Central memory CD8-positive, alpha-beta T cell (primary cell): ENCODE data around the gene INTS1.

ENCODE experiments used
- ATAC-seq: fragments of 150-1000 bp; cut with Tn5 transposase; replicated peaks from 2 replicates; pipeline ENCODE4 v1.10.0; 2022; ENCODE audit warnings: mild to moderate bottlenecking, moderate FRiP score, moderate number of reproducible peaks; ENCODE audit not compliant: poor library complexity, severe bottlenecking; ENCODE audit errors: extremely low read depth
- DNase-seq, 2 donors: peaks; one replicate each; pipeline ENCODE4 v3.0.0; 2021; ENCODE audit warnings: low spot score in 2 of 2
- H3K27ac Mint-ChIP-seq: one replicate; pipeline ENCODE4 v1.8.0; 2022; ENCODE audit warnings: low read depth, mild to moderate bottlenecking, moderate library complexity, mixed read lengths
- H3K27me3 Mint-ChIP-seq: one replicate; pipeline ENCODE4 v1.8.0; 2022; ENCODE audit warnings: mixed read lengths
- H3K36me3 Mint-ChIP-seq: one replicate; pipeline ENCODE4 v1.8.0; 2022; ENCODE audit warnings: mild to moderate bottlenecking, moderate library complexity, mixed read lengths; ENCODE audit not compliant: insufficient read depth
- H3K4me1 Mint-ChIP-seq: one replicate; pipeline ENCODE4 v1.8.0; 2022; ENCODE audit warnings: mixed read lengths
- H3K4me3 Mint-ChIP-seq: one replicate; pipeline ENCODE4 v1.8.0; 2022; ENCODE audit warnings: mild to moderate bottlenecking, moderate library complexity, mixed read lengths
- H3K9me3 Mint-ChIP-seq: one replicate; pipeline ENCODE4 v1.8.0; 2022; ENCODE audit warnings: mixed read lengths

The INTS1 gene

DNA sequence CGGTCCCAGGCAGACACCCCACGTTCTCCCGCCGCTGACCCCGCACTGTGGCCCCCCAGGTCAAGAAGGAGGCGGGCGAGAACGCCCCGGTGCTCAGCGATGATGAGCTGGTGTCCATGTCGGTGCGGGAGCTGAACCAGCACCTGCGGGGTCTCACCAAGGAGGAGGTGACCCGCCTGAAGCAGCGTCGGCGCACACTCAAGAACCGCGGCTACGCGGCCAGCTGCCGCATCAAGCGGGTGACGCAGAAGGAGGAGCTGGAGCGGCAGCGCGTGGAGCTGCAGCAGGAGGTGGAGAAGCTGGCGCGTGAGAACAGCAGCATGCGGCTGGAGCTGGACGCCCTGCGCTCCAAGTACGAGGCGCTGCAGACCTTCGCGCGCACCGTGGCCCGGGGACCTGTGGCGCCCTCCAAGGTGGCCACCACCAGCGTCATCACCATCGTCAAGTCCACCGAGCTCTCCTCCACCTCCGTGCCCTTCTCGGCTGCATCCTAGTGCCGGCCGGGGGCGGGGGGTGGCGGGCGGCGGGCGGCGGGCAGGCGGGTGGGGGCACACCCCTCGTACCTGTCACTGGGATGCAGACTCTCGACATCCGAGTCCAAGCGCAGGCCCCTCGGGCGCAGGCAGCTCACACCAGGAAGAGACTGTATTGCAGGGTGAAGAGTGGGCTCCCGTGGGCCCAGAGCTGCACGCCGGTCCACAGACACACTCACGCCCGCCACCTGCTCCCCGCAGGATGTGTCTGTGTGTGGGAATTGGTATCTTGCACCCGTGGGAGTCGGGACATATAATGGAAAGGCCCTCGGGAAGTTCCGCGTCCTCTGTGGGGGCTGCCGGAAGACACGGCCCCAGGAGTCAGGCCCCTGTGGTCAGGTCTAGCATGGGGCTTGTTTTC, 35.9 kb upstream of the INTS1 start:
- Mint-ChIP-seq H3K4me3 (peak overlapping the region; percentile 23), H3K27ac (no peak overlapping the region), H3K4me1 (no peaks in the 10 kb centered on the region), H3K9me3 (no peaks in the 10 kb centered on the region), H3K27me3 (no peaks in the 10 kb centered on the region), H3K36me3 (peaks cover 39% of the 10 kb centered on the region)
- no peak for ATAC-seq
- no peak for DNase-seq

DNA sequence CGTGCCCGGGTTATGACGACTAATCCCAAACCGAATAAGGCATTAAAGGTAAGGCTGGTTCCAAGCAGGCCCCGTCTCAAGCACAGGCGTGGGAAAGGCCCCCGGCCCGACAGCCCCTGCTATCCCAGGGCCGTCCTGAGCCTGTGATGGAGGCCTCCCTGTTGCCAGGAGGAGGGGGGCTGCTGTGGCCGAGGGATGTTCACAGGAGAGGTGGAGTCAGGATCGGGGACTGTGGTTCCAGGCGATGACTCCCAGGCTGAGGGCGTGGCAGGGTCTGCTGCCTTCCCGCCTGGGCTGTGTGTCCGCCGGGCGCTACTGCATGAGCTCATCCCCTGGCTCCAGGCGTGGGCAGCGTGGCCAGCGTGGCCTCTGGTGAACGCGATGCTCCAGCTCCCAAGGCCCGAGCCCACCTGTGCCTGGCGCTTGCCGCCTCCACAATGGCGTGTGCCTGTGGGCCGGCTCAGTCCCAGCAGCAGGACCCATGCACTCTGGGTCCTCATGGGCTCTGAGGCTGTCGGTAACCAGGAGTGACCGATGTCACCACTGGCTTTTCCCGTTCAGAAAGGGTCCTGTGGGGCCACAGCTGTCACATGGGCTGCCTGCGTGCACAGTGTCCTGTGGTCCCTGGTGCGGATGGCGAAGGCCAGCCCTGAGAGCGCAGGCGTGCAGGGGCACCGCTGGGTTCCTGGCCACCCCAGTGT, 35.1 kb upstream of the INTS1 start:
- DNase-seq, result no peak
- Mint-ChIP-seq H3K9me3 (no peaks in the 10 kb centered on the region), H3K27me3 (no peaks in the 10 kb centered on the region), H3K36me3 (peaks cover 33% of the 10 kb centered on the region), H3K27ac (no peak overlapping the region), H3K4me3 (peak overlapping the region; percentile 23), H3K4me1 (no peaks in the 10 kb centered on the region)
- no peak for ATAC-seq

DNA sequence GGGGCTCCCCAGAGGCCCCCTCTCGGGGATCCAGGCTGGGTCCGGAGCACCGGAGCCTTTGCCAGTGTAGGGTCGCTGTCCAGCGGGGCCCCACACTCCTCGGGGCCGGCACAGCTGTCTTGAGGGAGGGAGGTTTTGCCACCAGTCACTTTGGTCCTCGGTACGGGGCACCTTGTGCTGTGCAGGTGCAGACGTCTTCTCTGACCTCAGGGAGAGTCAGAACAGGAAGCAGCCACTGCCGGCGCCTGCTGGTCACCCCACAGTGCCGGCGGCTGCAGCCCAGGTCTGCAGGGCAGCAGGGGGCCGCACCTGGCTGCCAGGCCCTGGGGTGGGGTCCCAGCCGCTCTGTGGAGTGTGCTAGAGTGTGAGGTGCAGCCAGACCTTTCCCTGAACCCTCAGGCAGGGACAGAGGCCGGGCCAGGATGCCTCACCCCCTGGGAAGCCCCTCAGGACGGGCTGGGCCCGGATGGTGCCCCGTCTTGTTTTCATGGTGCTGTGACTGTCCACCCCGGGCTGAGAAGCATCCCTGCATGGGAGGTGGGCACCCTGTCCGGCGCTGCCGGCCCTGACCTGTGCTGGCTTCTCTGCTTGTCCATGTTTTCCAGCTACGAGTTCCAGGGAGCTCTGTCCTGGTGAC, 34.5 kb upstream of the INTS1 start:
- no peak for DNase-seq
- H3K27me3 Mint-ChIP-seq, result no peaks in the 10 kb centered on the region
- H3K27ac Mint-ChIP-seq, result no peak overlapping the region
- no peak overlapping the region for H3K4me3 Mint-ChIP-seq
- ATAC-seq, result no peak
- H3K9me3 Mint-ChIP-seq, result no peaks in the 10 kb centered on the region
- H3K36me3 Mint-ChIP-seq, result peaks cover 29% of the 10 kb centered on the region
- peaks cover under 1% of the 10 kb centered on the region for H3K4me1 Mint-ChIP-seq

DNA sequence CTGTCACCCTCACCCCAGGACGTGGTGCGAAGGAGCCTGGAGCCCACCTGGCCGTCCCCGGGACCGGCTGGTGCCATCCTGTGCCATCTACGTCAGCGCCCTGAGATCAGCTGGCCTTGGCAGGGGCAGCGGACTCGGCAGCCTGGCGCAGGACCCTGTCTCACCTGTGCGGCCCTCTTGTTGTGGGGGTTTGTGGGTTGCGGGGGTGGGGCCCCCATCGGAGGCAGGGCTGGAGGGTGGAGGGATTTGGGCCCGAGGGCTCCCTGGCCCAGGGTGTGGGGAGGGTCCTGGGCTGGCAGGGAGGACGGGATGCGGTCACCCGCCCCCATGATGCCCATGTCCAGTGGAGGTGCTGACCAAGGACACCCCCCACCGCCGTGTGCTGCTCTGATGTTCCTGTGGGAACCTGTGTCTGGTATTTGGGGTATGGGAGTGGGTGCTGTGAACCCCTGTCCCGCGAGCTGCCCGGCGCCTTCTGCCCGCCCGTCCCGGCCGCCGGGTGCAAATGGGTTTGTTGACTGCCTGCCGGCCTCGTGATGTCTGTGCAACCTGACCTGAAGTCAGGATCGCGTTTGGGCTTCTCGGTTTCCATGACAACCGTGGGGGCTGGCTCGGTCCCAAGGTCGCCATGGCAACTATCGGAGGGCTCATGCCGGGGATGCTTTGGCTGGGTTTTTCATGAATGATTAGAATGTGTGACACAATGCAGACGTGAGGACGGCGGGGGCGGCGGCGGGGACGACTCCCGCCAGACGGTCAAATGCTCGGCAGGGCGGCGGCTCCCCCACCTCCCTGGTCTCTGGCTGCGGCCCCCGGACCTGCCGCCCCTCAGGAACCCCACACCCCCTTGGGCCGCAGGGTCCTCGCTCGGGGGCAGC, 33.6 kb upstream of the INTS1 start:
- H3K4me3 Mint-ChIP-seq, result no peak overlapping the region
- no peaks in the 10 kb centered on the region for H3K27me3 Mint-ChIP-seq
- peaks cover 28% of the 10 kb centered on the region for H3K36me3 Mint-ChIP-seq
- DNase-seq (no peak), ATAC-seq (no peak)
- no peak overlapping the region for H3K27ac Mint-ChIP-seq
- no peaks in the 10 kb centered on the region for H3K9me3 Mint-ChIP-seq
- peaks cover 9% of the 10 kb centered on the region for H3K4me1 Mint-ChIP-seq

DNA sequence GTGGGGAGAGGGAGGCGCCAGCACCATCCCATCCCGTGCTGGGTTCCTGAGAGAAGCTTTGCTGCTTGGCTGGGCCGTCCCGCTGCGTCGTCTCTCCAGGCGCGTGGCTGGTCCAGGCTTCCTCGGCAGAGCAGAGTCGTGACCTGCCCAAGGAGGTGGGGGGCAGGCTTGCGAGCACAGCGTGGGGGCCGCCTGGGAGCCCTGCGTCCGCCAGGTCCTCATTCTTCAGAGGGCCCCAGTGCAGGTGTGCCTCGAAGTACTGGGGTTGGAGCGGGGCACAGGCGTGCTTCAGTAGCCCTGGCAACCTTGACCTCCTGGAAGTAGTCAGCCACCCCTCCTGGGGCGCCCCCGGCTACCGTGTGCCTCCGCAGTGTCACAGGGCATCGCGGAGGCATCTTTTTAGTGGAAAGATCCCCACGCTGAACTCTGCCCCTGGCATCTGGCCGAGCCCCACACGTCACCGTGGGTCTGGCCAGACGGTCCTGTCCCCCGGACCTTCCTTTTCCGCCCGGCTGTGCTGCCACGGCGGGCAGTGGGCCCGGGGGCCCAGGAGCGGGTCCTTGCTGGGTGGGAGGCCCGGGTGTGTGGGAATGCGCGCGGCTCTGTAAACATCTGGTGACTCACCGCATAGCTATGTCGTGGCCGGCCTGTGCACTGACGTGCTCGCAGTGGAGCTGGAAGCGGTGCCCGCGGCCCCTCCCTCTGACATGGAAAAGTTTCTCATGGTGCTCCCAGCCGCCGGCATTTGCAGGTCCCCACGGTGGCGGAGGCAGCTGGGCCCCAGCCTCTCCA, 32.8 kb upstream of the INTS1 start:
- Mint-ChIP-seq H3K27ac (no peak overlapping the region), H3K4me1 (peaks cover 18% of the 10 kb centered on the region), H3K27me3 (no peaks in the 10 kb centered on the region), H3K36me3 (peaks cover 25% of the 10 kb centered on the region), H3K4me3 (no peak overlapping the region), H3K9me3 (no peaks in the 10 kb centered on the region)
- DNase-seq, result no peak
- no peak for ATAC-seq

DNA sequence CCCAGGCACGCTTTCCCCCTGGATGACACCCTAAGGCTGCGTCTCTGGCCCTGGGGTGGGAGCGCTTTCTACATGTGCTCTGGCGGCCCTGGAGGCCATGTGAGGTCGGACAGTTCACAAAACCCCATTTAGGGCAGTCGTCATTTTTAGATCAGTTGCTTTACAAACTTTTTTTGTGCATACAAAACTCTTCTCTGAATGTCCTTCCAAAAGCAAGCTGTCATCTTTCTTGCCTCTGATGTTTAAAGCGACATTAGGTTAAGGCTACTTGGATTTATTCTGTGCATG, 32.2 kb upstream of the INTS1 start:
- H3K9me3 Mint-ChIP-seq, result no peaks in the 10 kb centered on the region
- ATAC-seq (no peak), DNase-seq (no peak)
- no peak overlapping the region for H3K27ac Mint-ChIP-seq
- peaks cover 23% of the 10 kb centered on the region for H3K4me1 Mint-ChIP-seq
- no peaks in the 10 kb centered on the region for H3K27me3 Mint-ChIP-seq
- H3K4me3 Mint-ChIP-seq, result no peak overlapping the region
- peaks cover 26% of the 10 kb centered on the region for H3K36me3 Mint-ChIP-seq

DNA sequence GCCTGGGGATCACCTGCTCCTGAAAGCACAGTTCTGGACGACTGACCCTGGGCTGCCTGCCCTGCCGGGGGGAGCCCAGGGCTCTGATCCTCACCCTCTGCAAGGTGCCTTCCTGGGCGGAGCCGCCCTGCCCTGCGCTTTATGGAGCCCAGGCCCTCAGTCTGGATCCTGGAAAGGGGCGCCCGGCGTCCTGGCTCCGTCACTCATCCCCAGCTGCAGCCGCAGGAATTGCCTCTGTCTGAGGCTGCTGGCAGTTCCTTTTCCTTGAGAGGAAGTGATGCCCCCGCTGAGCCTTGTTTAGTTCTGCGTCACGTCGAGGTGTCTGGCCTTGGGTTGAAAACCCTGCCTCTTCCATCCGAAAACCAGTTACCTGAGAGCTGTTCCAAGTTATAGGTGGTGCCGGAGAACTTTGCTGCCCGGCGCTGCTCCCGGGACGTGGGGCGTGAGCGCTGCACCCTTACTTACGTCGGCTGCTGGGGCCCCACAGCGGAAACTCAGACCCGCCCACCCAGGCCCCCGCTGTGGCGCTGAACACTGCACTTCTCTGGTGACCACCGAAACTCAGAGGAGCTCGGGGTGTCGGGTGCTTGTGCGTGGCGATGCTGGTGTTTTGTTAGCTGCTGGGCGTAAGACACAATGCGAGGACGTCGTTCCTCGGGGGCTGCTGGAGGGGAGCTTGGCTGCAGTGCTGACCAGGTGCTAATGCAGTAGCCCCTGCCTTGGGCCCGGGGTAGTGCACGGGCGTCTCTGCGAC, 31.7 kb upstream of the INTS1 start:
- no peak overlapping the region for H3K27ac Mint-ChIP-seq

DNA sequence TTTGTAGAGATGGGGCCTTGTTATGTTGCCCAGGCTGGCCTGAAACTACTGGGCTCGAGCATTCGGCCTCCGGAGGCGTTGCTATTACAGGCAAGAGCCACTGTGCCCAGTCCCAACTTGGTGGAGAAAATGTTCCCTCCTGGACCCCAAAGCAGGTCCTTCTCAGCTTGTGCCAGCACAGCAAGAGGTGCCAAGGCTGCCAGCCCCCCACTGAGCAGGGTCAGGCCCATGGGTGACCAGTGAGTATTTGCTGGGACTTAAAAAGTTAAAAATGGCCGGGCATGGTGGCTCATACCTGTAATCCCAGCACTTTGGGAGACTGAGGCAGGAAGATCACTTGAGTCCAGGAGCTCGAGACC, 30.9 kb upstream of the INTS1 start:
- H3K36me3 Mint-ChIP-seq, result peaks cover 23% of the 10 kb centered on the region
- ATAC-seq (no peak), DNase-seq (no peak)
- H3K27ac Mint-ChIP-seq, result no peak overlapping the region
- no peak overlapping the region for H3K4me3 Mint-ChIP-seq
- H3K4me1 Mint-ChIP-seq, result peaks cover 23% of the 10 kb centered on the region
- no peaks in the 10 kb centered on the region for H3K27me3 Mint-ChIP-seq
- no peaks in the 10 kb centered on the region for H3K9me3 Mint-ChIP-seq

More for the DNA sequence above, 31.7 kb upstream of the INTS1 start:
- DNase-seq (no peak), ATAC-seq (no peak)
- no peaks in the 10 kb centered on the region for H3K27me3 Mint-ChIP-seq
- peaks cover 23% of the 10 kb centered on the region for H3K4me1 Mint-ChIP-seq
- H3K4me3 Mint-ChIP-seq, result no peak overlapping the region
- H3K9me3 Mint-ChIP-seq, result no peaks in the 10 kb centered on the region
- peaks cover 23% of the 10 kb centered on the region for H3K36me3 Mint-ChIP-seq

DNA sequence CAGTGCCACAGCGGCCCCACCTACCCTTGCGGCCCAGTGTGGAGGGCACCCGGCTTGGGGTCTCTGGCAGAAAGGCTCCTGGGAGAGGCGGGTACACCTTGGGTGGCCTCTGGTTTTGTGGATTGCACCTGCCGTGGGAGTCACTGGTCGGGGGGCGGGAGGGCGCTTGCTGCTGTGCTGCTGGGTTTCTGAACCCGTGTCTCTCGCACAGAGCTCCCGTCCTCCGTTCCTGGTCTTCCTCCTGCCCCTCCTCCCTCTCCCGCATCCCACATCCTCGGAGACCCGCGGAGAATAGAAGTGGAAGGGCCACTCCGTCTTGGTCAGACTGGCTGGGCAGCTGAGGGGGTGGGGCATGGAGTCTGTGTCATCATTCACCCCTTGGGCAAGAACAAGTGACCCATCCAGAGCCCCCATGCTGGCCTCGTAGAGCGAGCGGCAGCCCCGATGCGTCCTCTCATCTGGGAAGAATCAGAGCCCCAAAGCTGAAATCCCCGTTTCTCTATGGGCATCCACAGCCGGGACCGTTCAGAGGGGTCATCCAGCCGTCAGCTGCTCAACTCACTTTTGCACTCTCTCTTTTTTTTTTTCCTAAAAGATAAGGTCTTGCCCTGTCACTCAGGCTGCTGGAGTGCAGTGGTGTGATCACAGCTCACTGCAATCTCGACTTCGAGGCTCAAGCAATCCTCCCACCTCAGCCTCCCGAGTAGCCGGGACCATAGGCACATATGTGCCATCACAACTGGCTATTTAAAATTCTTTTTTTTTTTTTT, 30.3 kb upstream of the INTS1 start:
- H3K4me3 Mint-ChIP-seq, result no peak overlapping the region
- no peaks in the 10 kb centered on the region for H3K9me3 Mint-ChIP-seq
- peak overlapping the region; percentile 35 for H3K27ac Mint-ChIP-seq
- peaks cover 22% of the 10 kb centered on the region for H3K36me3 Mint-ChIP-seq
- ATAC-seq (no peak), DNase-seq (no peak)
- H3K4me1 Mint-ChIP-seq, result peaks cover 23% of the 10 kb centered on the region
- H3K27me3 Mint-ChIP-seq, result no peaks in the 10 kb centered on the region

DNA sequence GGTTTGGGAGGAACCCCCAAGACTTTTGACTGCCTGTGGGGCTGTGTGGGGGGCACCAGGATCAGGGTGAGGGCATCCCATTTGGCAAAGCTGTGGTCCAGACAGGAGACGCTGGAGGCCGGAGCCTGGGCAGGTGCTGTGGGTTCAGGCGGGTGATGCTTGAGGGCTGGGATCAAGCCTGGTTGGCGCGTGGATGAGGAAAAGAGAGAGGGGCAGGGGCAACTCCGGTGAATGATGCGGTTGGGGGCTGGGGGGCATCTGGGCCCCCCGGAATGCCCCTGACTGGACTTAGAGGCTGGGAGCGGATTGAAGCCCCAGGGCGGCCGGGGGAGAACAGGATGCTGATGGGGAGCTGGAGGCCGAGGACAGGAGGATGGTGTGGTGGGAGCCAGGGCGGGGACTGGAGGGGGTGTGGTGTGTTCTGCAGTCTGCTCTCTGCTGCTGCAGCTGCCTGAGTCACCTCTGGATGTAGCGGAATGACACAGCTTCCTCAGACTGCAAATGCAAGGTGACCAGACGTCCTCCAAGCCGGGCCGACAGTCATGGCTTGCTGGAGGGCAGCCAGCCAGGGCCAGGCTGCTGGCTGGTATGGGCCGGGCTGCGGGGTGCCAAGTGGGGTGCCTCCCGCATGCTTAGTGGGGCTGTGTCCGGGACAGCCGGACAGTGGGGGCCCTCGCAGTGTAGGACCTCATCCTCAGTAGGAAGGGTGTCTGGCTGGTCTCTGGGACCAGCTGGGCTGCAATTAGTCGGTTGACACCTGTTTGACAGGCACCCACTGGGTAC, 29.5 kb upstream of the INTS1 start:
- Mint-ChIP-seq H3K36me3 (peaks cover 18% of the 10 kb centered on the region), H3K27me3 (no peaks in the 10 kb centered on the region), H3K4me1 (peaks cover 23% of the 10 kb centered on the region), H3K27ac (peak overlapping the region; percentile 96), H3K9me3 (no peaks in the 10 kb centered on the region), H3K4me3 (peak overlapping the region; percentile 86)
- no peak for ATAC-seq
- DNase-seq, result no peak
